Suppressor macrophage treated with lipopolysaccharide for 1 hour (primary cell): Measurements from ENCODE around the gene SNX1.

Source experiments
- DNase-seq, 3 donors: peaks; one replicate each; pipeline ENCODE4 v3.0.0-alpha.2; 2020 to 2022

Gene SNX1

DNA sequence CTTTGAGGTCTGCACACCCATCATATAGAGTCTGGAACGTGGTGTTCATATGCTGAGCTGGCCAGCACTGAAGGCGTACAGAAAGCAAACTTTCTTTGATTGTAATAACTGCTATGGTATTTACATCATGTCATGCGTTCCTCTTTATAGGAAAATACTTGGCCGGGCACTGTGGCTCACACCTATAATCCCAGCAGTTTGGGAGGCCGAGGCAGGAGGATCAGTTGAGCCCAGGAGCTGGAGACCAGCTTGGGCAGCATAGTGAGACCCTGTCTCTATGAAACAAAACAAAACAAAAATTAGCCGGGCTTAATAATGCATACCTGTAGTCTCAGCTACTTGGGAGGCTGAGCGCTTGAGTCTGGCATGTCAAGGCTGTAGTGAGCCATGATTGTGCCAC lies 52.4 kb downstream of the SNX1 start:
- no peak for DNase-seq

DNA sequence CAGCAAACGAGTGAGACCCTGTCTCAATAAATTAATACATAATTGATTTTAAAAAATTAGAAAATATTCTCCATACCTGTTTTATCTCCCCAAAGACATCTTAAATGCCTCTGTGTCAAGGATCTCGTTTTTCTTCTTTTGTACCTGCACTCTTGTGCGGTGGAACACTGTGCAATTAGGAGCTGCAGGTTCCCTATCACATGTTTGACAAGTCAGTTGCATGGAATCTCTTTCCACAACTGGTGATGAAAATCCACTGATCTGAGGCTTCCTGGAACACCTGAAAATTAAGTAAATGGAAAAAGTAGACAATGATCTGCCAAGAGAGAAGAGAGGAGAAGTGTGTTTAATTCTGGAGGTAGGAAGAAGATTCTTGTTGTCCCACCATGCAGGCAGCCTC lies 52.8 kb downstream of the SNX1 start:
- DNase-seq: no peak

DNA sequence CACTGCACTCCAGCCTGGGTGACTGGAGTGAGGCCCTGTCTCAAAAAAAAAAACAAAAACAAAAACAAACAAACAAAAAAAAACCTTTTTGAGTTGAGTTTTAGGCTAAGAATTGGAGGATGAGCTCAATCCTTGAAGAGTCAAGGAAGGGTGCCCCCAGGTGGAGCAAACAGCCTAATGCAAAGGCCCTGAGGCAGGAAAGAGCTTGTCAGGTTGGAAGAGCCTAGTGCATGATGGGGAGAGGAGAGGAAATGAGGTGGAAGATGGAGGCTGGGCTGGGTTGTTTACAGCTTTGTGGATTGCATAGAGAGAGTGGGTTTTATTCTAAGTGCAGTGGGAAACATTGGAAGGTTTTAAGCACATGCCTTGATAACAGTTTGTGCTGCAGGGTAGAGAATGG lies 53.6 kb downstream of the SNX1 start:
- DNase-seq: peak; percentile 11 to 29 (median 29)

DNA sequence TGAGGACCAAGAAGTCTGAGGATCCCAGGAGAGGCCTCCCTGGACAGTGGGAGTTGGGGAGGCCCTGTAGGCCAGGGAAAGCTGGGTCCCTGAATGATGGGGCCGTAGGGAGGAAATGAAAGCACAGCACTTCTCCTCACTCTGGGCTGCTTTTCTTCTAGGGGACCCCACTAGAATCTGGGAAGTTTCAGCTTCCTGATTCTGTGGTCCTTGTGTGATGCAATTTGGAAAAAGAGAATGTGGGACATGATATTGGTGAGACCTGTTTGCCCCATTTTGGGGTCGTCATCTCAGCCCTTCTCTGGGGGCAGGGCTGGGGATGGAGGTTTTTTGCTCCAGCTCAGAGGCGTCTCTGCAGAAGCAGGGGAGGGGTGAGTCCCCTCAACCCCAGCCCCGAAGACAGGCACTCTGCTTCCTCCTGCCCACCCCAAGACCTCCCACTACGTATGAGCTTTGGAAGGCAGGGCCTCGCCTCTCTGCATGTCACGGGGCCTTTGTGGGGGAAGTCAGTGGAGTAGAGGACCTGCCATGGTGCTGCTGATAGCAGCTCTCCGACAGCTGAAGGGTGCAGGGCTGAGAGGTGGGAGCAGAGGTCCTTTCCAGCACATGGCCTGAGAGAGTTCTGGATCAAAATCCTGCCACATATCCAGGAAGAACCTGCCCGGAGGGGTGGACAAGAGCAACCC lies 54.3 kb downstream of the SNX1 start:
- DNase-seq: peak; percentile 30 to 43 (median 38)

DNA sequence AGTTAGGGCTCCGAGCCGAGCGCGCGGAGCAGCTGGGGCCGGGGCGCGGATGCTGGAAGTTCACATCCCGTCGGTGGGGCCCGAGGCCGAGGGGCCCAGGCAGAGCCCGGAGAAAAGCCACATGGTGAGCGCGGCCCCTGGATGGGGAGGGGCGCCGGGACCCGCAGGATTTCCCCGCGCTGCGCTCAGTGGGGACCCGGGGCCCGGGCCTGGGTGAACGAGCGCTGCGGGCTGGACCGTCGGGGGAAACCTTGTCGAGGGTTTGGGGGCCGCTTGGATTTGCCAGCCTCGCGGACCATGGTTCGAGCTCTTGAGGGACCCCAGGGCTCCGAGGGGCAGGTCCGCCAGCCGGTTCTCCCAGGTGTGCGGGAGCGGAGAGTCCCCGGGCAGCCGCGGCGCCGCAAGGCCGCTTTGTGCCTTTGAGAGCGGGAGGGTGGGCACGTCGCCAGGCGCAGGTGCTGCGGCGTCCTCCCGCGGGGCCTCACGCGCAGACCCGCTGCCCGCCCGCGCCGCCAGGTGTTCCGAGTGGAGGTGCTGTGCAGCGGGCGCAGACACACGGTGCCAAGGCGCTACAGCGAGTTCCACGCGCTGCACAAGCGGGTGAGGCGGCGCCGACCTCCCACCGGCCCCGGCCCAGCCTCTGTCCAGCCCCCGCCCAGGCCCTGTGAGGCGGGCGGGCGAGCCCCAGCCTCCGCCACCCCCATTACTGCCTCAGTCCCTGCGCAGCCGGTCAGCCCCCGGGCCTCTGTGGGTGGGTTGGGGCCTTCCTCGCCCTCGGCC lies 56.1 kb downstream of the SNX1 start, which contains the start of gene SNX22:
Gene SNX22, plus strand, starts transcription at position 5 of the 780 bp plus-strand sequence. Its CDS starts 45 bp downstream, at position 50.
- DNase-seq: peak in 1 of 3 donors; percentile 22

DNA sequence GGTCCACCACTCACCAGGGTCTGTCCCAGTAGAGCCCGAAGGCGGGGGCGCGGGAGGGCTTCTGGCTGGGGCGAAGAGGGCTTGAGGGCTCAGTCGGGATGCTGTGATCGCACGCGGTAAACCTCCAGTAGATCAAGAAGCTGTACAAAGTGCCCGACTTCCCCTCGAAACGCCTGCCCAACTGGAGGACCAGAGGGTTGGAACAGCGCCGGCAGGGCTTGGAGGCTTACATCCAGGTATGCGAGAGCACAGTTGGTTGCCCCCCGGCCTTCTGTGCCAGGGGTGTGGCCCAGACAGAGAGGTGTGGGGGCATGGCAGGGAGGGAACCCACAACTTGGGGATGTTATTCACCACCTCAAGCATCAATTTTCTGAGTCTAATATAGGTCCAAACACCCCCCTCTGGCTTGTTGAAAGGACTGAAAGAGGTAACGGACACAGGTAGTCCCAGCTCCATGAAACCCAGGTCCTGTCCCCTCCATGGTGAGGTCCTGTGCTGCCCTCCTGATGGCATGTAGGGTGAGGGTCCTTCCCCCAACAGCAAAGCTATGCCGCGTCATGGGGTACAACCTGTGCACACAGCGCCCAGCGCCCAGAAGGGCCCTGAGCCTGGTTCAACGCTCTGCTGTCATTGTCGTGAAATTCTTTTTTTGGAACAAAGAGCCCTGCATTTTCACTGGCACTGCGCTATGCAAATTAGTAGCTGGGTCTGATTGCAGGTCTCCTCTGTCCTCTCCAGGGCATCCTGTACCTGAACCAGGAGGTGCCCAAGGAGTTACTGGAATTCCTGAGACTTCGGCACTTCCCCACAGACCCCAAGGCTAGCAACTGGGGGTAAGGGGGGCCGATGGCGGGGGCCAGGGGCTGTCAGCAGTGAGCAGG lies 57.0 kb downstream of the SNX1 start:
- peak in 2 of 3 donors; percentile 15 to 26 for DNase-seq

DNA sequence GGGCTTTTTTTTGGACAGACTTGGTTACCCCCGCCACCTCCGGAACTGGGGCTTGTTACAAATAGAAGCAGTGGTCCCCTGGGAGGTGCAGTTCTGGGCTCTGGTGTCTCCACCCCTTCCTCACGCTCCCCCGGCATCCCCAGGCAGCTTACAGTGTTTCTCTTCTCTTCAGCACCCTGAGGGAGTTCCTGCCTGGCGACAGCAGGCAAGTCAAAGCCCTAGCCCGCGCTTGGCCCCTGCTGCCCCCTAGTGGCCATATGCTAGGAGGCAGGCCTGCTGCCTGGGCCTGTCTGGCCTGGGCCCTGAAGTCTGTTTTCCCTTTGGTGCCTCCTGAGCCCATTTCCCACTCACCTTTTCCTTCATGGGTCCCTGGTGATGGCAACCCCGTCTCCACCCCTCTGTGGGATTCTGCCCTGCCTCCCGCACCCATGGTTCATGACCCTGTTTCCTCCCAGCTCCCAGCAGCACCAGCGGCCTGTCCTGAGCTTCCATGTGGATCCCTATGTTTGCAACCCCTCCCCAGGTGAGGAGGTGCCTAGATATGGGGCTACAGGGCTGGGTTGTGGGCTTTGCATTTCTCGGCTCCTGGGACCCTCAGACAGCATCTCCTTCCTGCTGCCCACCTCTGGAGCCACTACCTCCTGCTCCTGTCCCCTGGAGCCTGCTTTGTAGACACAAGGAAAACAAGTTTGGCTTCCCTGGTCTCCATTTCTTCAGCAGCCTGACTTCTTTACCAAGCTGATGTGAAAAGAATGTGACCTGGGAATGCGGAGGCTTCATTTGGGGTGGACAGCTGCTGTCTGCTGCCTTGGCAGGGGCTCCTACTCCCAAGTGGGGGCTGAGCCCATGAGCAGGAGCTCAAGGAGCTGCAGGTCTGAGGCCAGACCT lies 57.9 kb downstream of the SNX1 start:
- DNase-seq: peak; percentile 88 to 95 (median 93)

DNA sequence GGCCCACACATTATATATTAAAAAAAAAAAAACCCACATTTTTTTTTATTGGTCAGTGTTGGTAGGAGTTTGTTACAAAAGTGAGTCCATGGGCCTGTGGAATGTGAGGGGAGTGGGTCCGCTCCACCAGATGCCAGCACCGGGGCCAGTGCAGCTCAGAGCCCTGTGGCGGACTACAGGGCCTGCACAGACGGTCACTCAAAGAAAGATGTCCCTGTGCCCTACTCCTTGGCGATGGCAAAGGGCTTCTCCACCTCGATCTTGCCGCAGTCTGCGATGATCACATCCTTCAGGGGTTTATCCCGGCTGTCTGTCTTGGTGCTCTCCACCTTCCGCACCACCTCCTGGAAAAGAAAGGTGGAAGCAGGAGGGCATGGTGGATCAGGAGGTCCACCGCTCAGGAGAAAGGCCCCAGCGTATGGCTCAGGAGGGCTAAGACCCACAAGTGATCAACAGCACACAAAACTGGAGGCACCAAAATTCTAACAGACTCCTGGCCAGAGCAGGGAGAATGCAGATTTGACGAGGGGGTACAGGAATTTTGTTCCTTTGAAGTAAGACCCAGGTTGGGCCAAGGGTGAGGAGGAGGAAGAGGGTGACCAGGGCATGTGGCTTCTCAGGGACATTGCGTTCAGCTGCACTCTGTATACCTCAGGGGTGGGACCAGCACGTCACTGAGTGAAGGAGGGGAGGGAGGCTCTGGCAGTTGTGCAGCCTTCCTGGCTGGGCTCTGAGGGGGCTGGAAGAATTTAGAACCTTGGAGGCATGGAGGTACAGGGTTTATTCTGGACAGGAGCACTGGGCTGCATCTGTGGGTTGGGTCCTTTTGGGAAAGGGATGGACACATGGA lies 60.2 kb downstream of the SNX1 start:
- DNase-seq: no peak

DNA sequence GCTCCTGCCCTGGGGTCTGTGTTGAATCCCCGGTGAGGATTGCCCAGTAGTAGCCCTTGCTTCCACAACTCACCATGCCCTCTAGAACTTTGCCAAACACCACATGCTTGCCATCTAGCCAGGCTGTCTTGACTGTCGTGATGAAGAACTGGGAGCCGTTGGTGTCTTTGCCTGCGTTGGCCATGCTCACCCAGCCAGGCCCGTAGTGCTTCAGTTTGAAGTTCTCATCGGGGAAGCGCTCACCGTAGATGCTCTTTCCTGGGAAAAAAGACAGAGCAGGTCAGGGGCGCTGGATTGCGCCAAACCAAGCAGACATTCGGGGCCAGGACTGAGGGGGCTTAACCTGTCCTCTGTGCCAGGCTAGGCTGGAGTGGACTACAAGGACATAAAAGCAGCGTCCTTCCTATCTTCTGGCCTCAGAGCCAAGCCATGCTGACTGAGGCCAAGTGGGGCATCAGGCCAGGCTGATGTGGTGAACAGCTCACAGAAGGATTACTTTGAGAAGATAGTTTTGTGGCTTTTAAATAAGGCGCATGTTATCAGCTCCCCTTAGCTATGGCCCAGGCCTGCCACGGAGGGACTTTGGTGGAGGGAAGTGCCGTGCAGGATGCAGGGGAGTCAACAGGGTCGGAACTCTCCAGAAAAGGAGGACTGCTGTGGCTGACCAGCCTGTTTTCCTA lies 61.0 kb downstream of the SNX1 start:
- DNase-seq: no peak

DNA sequence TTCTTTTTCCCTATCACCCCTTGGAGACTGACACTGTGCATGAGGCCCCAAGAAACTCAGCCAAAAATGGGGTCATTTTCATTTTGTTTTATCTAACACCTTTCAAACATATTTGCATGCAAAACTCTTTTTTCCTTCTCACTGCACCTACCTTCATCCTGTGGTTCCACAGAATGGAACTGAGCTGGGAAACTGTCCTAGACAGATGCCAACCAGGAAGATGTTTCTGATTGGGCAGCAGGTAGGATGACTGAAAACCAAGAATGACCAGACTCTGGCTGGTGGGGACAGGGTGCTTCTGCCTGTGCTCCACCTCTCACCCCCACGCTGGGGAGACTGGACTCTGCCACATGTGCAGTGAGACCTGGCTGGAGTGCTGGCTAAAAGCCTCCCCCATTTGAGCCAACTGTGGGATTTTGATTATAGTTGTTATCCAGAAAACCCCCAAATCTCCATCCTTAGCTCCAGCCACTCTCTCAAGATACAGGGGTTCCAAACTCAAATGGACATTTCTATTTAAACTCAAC lies 61.9 kb downstream of the SNX1 start:
- DNase-seq: no peak

DNA sequence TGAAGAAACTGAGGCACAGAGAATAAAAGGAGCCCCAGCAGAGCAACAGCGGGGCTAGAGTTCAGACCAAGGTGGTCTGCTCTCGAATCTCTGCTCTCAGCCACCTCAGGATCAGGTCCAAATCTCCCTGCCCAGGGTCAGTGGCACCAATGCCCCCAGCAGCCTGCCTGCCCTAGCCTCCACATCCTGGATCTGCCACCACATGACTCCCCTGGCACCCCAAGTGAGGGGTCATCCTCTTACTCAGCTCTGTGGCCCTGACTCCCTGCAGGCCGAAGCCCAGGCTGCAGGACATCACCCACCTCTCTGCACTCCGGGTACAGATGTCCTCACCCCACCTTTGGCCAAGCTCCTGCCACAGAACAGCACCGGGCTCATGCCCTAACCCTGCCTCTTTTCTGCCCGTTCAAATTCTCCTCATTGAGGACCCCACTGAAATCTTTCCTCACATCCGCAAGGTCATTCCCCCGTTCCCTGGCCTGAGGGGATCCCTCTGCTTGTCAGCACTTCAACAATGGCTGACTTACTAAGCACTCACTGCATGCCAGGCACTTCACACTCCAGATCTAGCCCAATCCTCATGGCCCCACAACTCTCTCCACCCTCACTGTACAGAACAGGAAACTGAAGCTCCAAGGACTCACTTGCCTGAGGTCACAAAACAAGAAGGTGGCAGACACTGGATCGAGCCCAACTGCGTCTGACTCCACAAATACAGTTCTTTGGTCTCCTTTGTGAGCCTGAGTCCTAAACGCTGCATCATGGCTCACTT lies 62.8 kb downstream of the SNX1 start:
- no peak for DNase-seq

DNA sequence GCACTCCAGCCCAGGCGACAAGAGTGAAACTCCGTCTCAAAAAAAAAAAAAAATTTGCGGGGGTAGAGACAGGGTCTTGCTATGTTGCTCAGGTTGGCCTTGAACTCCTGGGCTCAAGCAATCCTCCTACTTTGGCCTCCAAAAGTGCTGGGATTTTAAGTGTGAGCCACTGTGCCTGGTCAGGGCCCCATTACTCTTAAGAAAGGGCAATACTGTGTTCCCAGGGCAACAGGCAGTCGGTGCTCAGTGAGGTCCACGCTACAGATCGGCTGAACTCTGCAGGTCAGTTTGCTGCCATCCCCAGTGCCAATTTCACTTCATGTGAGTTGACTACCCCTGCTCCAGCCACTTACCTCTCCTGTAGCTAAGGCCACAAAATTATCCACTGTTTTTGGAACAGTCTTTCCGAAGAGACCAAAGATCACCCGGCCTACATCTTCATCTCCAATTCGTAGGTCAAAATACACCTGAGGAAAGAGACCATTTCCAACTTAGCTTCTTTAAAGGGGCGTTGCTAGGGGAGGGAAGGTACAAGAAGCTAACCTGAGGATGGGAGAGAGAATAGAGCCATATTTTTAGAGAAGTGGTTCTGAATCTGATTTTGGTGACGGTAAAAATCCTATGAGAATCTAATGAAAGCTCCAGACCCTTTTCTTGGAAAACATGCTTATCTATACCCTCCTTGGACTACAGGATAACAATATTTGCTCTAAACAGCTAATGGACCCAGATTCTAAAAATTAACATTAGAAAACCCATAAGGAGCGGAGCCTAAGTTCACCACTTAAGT lies 66.1 kb downstream of the SNX1 start:
- DNase-seq: no peak

DNA sequence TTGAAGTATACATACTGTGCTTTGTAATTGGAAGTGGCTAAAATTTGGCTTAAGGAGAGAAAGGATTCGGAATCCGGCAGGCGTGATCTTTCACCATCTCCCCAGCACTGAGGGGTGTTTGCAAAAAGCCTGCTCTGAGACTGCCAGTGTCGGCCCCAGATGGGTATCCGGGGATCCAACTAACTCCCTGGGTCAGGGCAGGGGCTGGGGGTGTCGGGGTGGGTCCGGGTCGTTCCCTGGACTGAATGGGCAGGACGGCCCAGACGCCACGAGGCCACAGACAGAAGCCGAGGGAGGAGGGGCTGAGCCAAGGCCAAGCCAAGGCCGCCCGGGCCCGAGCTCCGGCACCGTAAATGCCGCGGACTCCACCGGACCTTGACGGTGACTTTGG lies 66.7 kb downstream of the SNX1 start:
- no peak for DNase-seq

DNA sequence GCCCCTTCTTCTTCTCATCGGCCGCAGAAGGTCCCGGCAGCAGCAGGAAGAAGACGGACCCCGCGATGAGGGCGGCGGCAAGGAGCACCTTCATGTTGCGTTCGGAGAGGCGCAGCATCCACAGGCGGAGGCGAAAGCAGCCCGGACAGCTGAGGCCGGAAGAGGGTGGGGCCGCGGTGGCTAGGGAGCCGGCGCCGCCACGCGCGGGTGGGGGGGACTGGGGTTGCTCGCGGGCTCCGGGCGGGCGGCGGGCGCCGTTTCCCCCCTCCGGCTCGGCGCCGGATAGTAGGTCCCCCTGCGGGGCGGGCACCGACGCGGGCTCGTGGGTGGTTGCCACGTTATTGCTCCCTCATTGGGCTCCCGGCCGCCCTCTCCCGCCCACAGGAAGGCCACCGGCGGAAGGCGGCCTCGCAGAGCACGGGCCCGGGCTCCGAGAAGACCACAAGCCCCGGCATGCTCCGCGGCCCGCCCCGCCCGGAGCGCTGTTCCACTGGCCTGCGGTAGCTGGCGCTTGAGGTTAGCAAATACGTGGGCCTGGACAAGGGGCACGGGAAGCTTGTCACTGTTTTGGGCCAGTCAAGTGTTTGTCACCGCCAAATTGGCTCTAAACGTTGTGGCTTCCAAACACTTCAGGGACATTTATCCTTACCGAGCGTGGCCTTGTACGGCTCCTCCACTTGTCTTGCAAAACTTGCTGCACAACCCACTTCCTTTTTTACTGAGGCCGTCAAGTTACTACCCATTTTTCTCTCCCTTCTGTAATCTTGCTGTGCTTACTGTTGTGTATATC lies 67.3 kb downstream of the SNX1 start, which contains the start of gene PPIB:
Gene PPIB, minus strand, starts transcription at position 154 of the 790 bp plus-strand sequence. Its CDS starts 36 bp downstream, at position 118.
- peak; percentile 99 for DNase-seq

DNA sequence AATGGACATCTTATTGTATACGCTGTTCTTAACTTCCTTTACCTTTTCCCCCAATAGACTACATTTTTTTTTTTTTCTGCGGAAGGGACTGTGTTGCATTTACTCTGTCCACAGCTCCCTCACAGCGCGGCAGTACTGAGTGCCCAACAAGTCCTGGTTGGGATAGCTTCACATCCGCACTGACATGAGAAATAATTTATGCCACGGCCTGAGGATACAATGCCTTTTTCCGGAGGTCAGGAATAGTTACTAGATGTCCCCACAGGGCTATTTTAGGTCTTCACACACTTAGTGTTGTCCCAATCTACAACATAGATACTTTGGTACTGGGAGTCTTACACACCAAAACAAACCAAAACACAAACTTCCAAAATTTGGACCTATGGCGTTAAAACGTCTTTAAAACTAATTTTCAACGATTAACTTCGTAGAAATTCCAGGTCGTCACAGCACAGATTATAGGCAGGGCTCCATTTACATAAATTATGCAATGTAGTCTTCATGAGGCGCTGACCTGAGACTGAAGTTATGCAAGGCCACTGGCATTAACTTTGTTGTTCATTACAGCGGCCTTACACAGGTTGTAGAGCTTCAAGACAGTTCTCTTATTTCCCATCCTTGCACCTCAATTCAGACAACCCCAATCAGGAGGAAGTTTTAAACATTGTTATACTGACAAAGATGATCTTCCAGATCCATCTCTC lies 68.0 kb downstream of the SNX1 start:
- DNase-seq: peak; percentile 27 to 52 (median 31)

DNA sequence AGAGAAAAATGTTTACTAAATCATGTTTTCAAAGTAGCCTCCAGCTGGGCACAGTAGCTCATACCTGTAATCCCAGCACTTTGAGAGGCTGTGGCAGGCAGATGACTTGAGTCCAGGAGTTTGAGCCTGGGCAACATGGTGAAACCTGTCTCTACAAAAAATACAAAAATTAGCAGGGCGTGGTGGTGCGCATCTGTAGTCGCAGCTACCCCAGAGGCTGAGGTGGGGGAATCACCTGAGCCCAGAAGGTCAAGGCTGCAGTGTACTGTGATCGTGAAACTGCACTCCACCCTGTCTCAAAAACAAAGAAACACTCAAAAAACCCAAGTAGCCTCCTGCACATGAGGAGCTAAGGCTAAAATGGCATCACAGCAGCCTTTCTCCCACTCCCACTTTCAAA lies 68.7 kb downstream of the SNX1 start:
- DNase-seq: no peak
